HL-60 (cell line): ENCODE measurements around the gene SLC39A10.

Experiments
- POLR2AphosphoS5 ChIP-seq: IDR thresholded peaks from 2 replicates; pipeline ENCODE4 v1.6.1; 2012; ENCODE audit warnings: low read depth
- TF ChIP-seq, protein P1 (sequence below): IDR thresholded peaks from one replicate; pipeline ENCODE4 v1.5.1; 2011; ENCODE audit warnings: low read length, control low read depth, inconsistent platforms; ENCODE audit not compliant: insufficient read depth
- TF ChIP-seq, protein P2 (sequence below): IDR thresholded peaks from 2 replicates; pipeline ENCODE4 v1.6.1; 2012; ENCODE audit warnings: low read depth; ENCODE audit not compliant: insufficient replicate concordance

DNA sequence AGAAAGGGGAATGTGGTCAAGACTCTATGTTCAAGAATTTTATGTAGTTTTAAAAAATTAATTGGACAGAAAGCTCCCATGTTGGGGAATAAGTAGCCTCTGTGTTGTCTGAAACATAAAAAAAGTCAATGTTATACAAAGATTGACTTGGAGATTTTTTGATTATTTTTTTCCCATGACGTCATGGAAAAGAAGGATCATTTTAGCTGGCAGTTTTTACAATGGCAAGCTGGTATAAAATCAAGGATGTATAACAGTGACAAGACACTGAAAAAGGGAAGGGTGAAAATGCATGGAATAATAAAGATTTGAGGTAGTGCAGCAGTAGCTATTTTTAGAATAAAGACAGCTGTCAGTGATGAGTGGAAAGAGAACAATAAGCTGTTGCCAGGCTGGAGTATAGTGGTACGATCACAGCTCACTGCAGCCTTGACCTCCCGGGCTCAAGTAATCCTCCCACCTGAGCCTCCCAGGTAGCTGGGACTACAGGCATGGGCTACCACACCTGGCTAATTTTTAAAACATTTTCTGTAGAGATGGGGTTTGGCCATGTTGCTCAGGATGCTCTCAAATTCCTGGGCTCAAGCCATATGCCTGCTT lies 9.2 kb downstream of the SLC39A10 start:
- TF ChIP-seq, protein P1, sequence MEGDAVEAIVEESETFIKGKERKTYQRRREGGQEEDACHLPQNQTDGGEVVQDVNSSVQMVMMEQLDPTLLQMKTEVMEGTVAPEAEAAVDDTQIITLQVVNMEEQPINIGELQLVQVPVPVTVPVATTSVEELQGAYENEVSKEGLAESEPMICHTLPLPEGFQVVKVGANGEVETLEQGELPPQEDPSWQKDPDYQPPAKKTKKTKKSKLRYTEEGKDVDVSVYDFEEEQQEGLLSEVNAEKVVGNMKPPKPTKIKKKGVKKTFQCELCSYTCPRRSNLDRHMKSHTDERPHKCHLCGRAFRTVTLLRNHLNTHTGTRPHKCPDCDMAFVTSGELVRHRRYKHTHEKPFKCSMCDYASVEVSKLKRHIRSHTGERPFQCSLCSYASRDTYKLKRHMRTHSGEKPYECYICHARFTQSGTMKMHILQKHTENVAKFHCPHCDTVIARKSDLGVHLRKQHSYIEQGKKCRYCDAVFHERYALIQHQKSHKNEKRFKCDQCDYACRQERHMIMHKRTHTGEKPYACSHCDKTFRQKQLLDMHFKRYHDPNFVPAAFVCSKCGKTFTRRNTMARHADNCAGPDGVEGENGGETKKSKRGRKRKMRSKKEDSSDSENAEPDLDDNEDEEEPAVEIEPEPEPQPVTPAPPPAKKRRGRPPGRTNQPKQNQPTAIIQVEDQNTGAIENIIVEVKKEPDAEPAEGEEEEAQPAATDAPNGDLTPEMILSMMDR: no peak
- TF ChIP-seq, protein P2, sequence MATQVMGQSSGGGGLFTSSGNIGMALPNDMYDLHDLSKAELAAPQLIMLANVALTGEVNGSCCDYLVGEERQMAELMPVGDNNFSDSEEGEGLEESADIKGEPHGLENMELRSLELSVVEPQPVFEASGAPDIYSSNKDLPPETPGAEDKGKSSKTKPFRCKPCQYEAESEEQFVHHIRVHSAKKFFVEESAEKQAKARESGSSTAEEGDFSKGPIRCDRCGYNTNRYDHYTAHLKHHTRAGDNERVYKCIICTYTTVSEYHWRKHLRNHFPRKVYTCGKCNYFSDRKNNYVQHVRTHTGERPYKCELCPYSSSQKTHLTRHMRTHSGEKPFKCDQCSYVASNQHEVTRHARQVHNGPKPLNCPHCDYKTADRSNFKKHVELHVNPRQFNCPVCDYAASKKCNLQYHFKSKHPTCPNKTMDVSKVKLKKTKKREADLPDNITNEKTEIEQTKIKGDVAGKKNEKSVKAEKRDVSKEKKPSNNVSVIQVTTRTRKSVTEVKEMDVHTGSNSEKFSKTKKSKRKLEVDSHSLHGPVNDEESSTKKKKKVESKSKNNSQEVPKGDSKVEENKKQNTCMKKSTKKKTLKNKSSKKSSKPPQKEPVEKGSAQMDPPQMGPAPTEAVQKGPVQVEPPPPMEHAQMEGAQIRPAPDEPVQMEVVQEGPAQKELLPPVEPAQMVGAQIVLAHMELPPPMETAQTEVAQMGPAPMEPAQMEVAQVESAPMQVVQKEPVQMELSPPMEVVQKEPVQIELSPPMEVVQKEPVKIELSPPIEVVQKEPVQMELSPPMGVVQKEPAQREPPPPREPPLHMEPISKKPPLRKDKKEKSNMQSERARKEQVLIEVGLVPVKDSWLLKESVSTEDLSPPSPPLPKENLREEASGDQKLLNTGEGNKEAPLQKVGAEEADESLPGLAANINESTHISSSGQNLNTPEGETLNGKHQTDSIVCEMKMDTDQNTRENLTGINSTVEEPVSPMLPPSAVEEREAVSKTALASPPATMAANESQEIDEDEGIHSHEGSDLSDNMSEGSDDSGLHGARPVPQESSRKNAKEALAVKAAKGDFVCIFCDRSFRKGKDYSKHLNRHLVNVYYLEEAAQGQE: no peak
- TF ChIP-seq POLR2AphosphoS5: no peak
